Measurements from ENCODE around the gene SRGAP2B. TPM values are rescaled to one million over a fixed set of nuclear protein-coding genes. Genes with fewer than 3 reads are reported as not detected.
A peak's percentile ranks its signal among the peaks of the same experiment; 100 is the strongest.
"Not testable (repeated sequence)": the region's sequence is repeated elsewhere in the genome, so short reads cannot be mapped to it uniquely, and the experiment has no call there.

Gene SRGAP2B
- total and polyA plus RNA-seq, 10 of the 15 experiments (the other 5 are each of a cell fraction or from before 2014, with no cell fraction given), result 1.2 to 8.9 (median 3.0) TPM

GRCh38 chr1:144913977-144914734 is 181.0 kb downstream of the SRGAP2B start:
- whole genome bisulfite sequencing (ENCODE audit: insufficient coverage, insufficient replicate concordance, low lambda C conversion rate, missing lambda C conversion rate), result 10% methylated on average over 2 of the region's 12 CpGs
- H3K9me3 ChIP-seq (replicated peaks; ENCODE audit: control insufficient read depth, insufficient read depth, low read length); H3K4me2 ChIP-seq (ENCODE audit: control insufficient read depth, insufficient read depth); H3K27me3 ChIP-seq (replicated peaks in 1 of 2; ENCODE audit: control insufficient read depth in 2 of 2, insufficient read depth in 2 of 2, low read length in 1 of 2); BruUV-seq (replicated peaks); CTCF ChIA-PET; H3K36me3 ChIP-seq (ENCODE audit: control insufficient read depth in 2 of 2, insufficient read depth in 2 of 2, low read length in 1 of 2); H4K20me1 ChIP-seq (ENCODE audit: control insufficient read depth, insufficient read depth); RAD21 ChIA-PET (ENCODE audit: unreplicated experiment); POLR2A ChIA-PET; H2AFZ ChIP-seq (ENCODE audit: control insufficient read depth, low read depth, low read length); H3K9ac ChIP-seq (ENCODE audit: control insufficient read depth, insufficient read depth, low read length); H3K4me3 ChIP-seq; H3K79me2 ChIP-seq (ENCODE audit: control insufficient read depth, insufficient read depth, low read length); in situ Hi-C loops (cut with MboI); intact Hi-C loops (cut with micrococcal nuclease; ENCODE audit: unreplicated experiment); H3K27ac ChIP-seq (ENCODE audit: control insufficient read depth, insufficient read depth); FAIRE-seq; H3K4me1 ChIP-seq (ENCODE audit: control insufficient read depth, insufficient read depth, low read length); SMC1A ChIA-PET (ENCODE audit: uncharacterized antibody, unreplicated experiment); DNase-seq (ENCODE audit: low read depth, low spot score): not testable (repeated sequence)
- ATAC-seq, result peak; percentile 77

GRCh38 chr1:144913458-144913857 is 181.7 kb downstream of the SRGAP2B start:
- SMC1A ChIA-PET (ENCODE audit: uncharacterized antibody, unreplicated experiment); H3K36me3 ChIP-seq (ENCODE audit: control insufficient read depth in 2 of 2, insufficient read depth in 2 of 2, low read length in 1 of 2); RAD21 ChIA-PET (ENCODE audit: unreplicated experiment); FAIRE-seq; in situ Hi-C loops (cut with MboI); DNase-seq (ENCODE audit: low read depth, low spot score); CTCF ChIA-PET; ATAC-seq; H3K4me2 ChIP-seq (ENCODE audit: control insufficient read depth, insufficient read depth); H3K79me2 ChIP-seq (ENCODE audit: control insufficient read depth, insufficient read depth, low read length); H3K27me3 ChIP-seq (replicated peaks in 1 of 2; ENCODE audit: control insufficient read depth in 2 of 2, insufficient read depth in 2 of 2, low read length in 1 of 2); H3K4me1 ChIP-seq (ENCODE audit: control insufficient read depth, insufficient read depth, low read length); BruUV-seq (replicated peaks); intact Hi-C loops (cut with micrococcal nuclease; ENCODE audit: unreplicated experiment); H2AFZ ChIP-seq (ENCODE audit: control insufficient read depth, low read depth, low read length); H3K4me3 ChIP-seq; POLR2A ChIA-PET; H3K27ac ChIP-seq (ENCODE audit: control insufficient read depth, insufficient read depth); H4K20me1 ChIP-seq (ENCODE audit: control insufficient read depth, insufficient read depth); H3K9me3 ChIP-seq (replicated peaks; ENCODE audit: control insufficient read depth, insufficient read depth, low read length); H3K9ac ChIP-seq (ENCODE audit: control insufficient read depth, insufficient read depth, low read length): not testable (repeated sequence)
- no CpG with 5 or more reads among the region's 3 CpGs for WGBS (ENCODE audit: insufficient coverage, insufficient replicate concordance, low lambda C conversion rate, missing lambda C conversion rate)

GRCh38 chr1:144910729-144911128 is 184.4 kb downstream of the SRGAP2B start:
- H3K4me1 ChIP-seq (ENCODE audit: control insufficient read depth, insufficient read depth, low read length); H3K36me3 ChIP-seq (ENCODE audit: control insufficient read depth in 2 of 2, insufficient read depth in 2 of 2, low read length in 1 of 2); H3K27ac ChIP-seq (ENCODE audit: control insufficient read depth, insufficient read depth); ATAC-seq; SMC1A ChIA-PET (ENCODE audit: uncharacterized antibody, unreplicated experiment); in situ Hi-C loops (cut with MboI); H3K9ac ChIP-seq (ENCODE audit: control insufficient read depth, insufficient read depth, low read length); H3K27me3 ChIP-seq (replicated peaks in 1 of 2; ENCODE audit: control insufficient read depth in 2 of 2, insufficient read depth in 2 of 2, low read length in 1 of 2); H3K4me3 ChIP-seq; H3K4me2 ChIP-seq (ENCODE audit: control insufficient read depth, insufficient read depth); H3K79me2 ChIP-seq (ENCODE audit: control insufficient read depth, insufficient read depth, low read length); POLR2A ChIA-PET; CTCF ChIA-PET; DNase-seq (ENCODE audit: low read depth, low spot score); H3K9me3 ChIP-seq (replicated peaks; ENCODE audit: control insufficient read depth, insufficient read depth, low read length); H4K20me1 ChIP-seq (ENCODE audit: control insufficient read depth, insufficient read depth); FAIRE-seq; intact Hi-C loops (cut with micrococcal nuclease; ENCODE audit: unreplicated experiment); RAD21 ChIA-PET (ENCODE audit: unreplicated experiment); H2AFZ ChIP-seq (ENCODE audit: control insufficient read depth, low read depth, low read length): not testable (repeated sequence)
- TSS peak; percentile 75 for BruUV-seq (replicated peaks)
- WGBS (ENCODE audit: insufficient coverage, insufficient replicate concordance, low lambda C conversion rate, missing lambda C conversion rate), result no CpG with 5 or more reads among the region's 5 CpGs

- BruUV-seq (replicated peaks); H3K36me3 ChIP-seq (ENCODE audit: control insufficient read depth in 2 of 2, insufficient read depth in 2 of 2, low read length in 1 of 2); DNase-seq (ENCODE audit: low read depth, low spot score); intact Hi-C loops (cut with micrococcal nuclease; ENCODE audit: unreplicated experiment); H3K4me1 ChIP-seq (ENCODE audit: control insufficient read depth, insufficient read depth, low read length); H3K27me3 ChIP-seq (replicated peaks in 1 of 2; ENCODE audit: control insufficient read depth in 2 of 2, insufficient read depth in 2 of 2, low read length in 1 of 2); SMC1A ChIA-PET (ENCODE audit: uncharacterized antibody, unreplicated experiment); FAIRE-seq; H3K4me2 ChIP-seq (ENCODE audit: control insufficient read depth, insufficient read depth); RAD21 ChIA-PET (ENCODE audit: unreplicated experiment); H3K4me3 ChIP-seq; H2AFZ ChIP-seq (ENCODE audit: control insufficient read depth, low read depth, low read length); H3K27ac ChIP-seq (ENCODE audit: control insufficient read depth, insufficient read depth); H3K9ac ChIP-seq (ENCODE audit: control insufficient read depth, insufficient read depth, low read length); H3K79me2 ChIP-seq (ENCODE audit: control insufficient read depth, insufficient read depth, low read length); in situ Hi-C loops (cut with MboI); H4K20me1 ChIP-seq (ENCODE audit: control insufficient read depth, insufficient read depth); CTCF ChIA-PET; ATAC-seq; POLR2A ChIA-PET; H3K9me3 ChIP-seq (replicated peaks; ENCODE audit: control insufficient read depth, insufficient read depth, low read length): not testable (repeated sequence)
- no CpG with 5 or more reads among the region's 6 CpGs for WGBS (ENCODE audit: insufficient coverage, insufficient replicate concordance, low lambda C conversion rate, missing lambda C conversion rate)
Measured at GRCh38 chr1:144900841-144901240, 194.3 kb downstream of the SRGAP2B start.

All from GM12878 (cell line).